Stimulated activated naive CD8-positive, alpha-beta T cell treated with anti-CD3 and anti-CD28 coated beads, Interleukin-15, amount 100 ng/mL, for 72 hours (primary cell): Measurements from ENCODE around the gene EMP2.

Source experiments
- ATAC-seq: fragments of 150-1000 bp; cut with Tn5 transposase; 2 replicates; pipeline ENCODE4 v1.10.0; 2021; ENCODE audit warnings: mild to moderate bottlenecking, moderate library complexity
- DNase-seq, 2 donors: peaks; one replicate each; pipeline ENCODE4 v3.0.0; 2021 to 2022
- H3K27ac Mint-ChIP-seq, 2 donors: one replicate each; pipeline ENCODE4 v1.8.0; 2022; ENCODE audit warnings: mild to moderate bottlenecking in 2 of 2, mixed read lengths in 2 of 2, moderate library complexity in 2 of 2
- H3K27me3 Mint-ChIP-seq: one replicate; pipeline ENCODE4 v1.8.0; 2022; ENCODE audit warnings: mixed read lengths
- H3K4me1 Mint-ChIP-seq: one replicate; pipeline ENCODE4 v1.8.0; 2022; ENCODE audit warnings: mild to moderate bottlenecking, mixed read lengths
- H3K4me3 Mint-ChIP-seq, 2 donors: one replicate each; pipeline ENCODE4 v1.8.0; 2022; ENCODE audit warnings: mild to moderate bottlenecking in 2 of 2, mixed read lengths in 2 of 2, moderate library complexity in 1 of 2
- H3K9me3 Mint-ChIP-seq, 2 donors: one replicate each; pipeline ENCODE4 v1.8.0; 2022; ENCODE audit warnings: mixed read lengths in 2 of 2

The EMP2 gene

GRCh38 chr16:10614685-10615084 lies 34.3 kb upstream of the EMP2 start:
- Mint-ChIP-seq H3K27ac (no peak overlapping the region), H3K4me1 (peaks cover 8% of the 10 kb centered on the region), H3K4me3 (no peak overlapping the region), H3K27me3 (peaks cover 38% of the 10 kb centered on the region), H3K9me3 (no peaks in the 10 kb centered on the region)
- DNase-seq, result no peak
- ATAC-seq, result no peak

- Mint-ChIP-seq H3K27ac (no peak overlapping the region), H3K4me3 (no peak overlapping the region), H3K4me1 (peaks cover under 1% of the 10 kb centered on the region), H3K27me3 (peaks cover 31% of the 10 kb centered on the region), H3K9me3 (no peaks in the 10 kb centered on the region)
- ATAC-seq (no peak), DNase-seq (no peak)
Measured at GRCh38 chr16:10613785-10614485, 33.5 kb upstream of the EMP2 start.

- no peak overlapping the region for H3K27ac Mint-ChIP-seq
- peaks cover 19% of the 10 kb centered on the region for H3K27me3 Mint-ChIP-seq
- DNase-seq (no peak), ATAC-seq (no peak)
- no peaks in the 10 kb centered on the region for H3K9me3 Mint-ChIP-seq
- H3K4me1 Mint-ChIP-seq, result no peaks in the 10 kb centered on the region
- no peak overlapping the region for H3K4me3 Mint-ChIP-seq
Measured at GRCh38 chr16:10612649-10613179, 32.3 kb upstream of the EMP2 start.

GRCh38 chr16:10611825-10612342 lies 31.5 kb upstream of the EMP2 start:
- Mint-ChIP-seq H3K27ac (peak overlapping the region in 1 of 2 donors; percentile 2), H3K4me1 (no peaks in the 10 kb centered on the region), H3K27me3 (peaks cover 17% of the 10 kb centered on the region), H3K4me3 (no peak overlapping the region), H3K9me3 (no peaks in the 10 kb centered on the region)
- no peak for ATAC-seq
- no peak for DNase-seq

- DNase-seq, result no peak
- H3K4me3 Mint-ChIP-seq, result no peak overlapping the region
- no peak for ATAC-seq
- H3K27me3 Mint-ChIP-seq, result peaks cover 27% of the 10 kb centered on the region
- H3K9me3 Mint-ChIP-seq, result no peaks in the 10 kb centered on the region
- H3K4me1 Mint-ChIP-seq, result no peaks in the 10 kb centered on the region
- H3K27ac Mint-ChIP-seq, result no peak overlapping the region
Measured at GRCh38 chr16:10610499-10611184, 30.2 kb upstream of the EMP2 start.

- Mint-ChIP-seq H3K27me3 (peaks cover 27% of the 10 kb centered on the region), H3K9me3 (no peaks in the 10 kb centered on the region), H3K4me3 (no peak overlapping the region), H3K4me1 (no peaks in the 10 kb centered on the region), H3K27ac (no peak overlapping the region)
- DNase-seq, result no peak
- ATAC-seq, result no peak
Measured at GRCh38 chr16:10609402-10609774, 29.0 kb upstream of the EMP2 start.

- Mint-ChIP-seq H3K27ac (no peak overlapping the region), H3K4me3 (no peak overlapping the region), H3K9me3 (no peaks in the 10 kb centered on the region), H3K27me3 (peaks cover 27% of the 10 kb centered on the region), H3K4me1 (no peaks in the 10 kb centered on the region)
- ATAC-seq, result no peak
- DNase-seq, result no peak
Measured at GRCh38 chr16:10608687-10609401, 28.4 kb upstream of the EMP2 start.

- Mint-ChIP-seq H3K27ac (no peak overlapping the region), H3K27me3 (peaks cover 23% of the 10 kb centered on the region), H3K9me3 (no peaks in the 10 kb centered on the region), H3K4me1 (no peaks in the 10 kb centered on the region), H3K4me3 (no peak overlapping the region)
- DNase-seq (no peak), ATAC-seq (no peak)
Measured at GRCh38 chr16:10607157-10607556, 26.8 kb upstream of the EMP2 start.

GRCh38 chr16:10606607-10607006 lies 26.2 kb upstream of the EMP2 start:
- Mint-ChIP-seq H3K4me3 (no peak overlapping the region), H3K27me3 (peaks cover 18% of the 10 kb centered on the region), H3K27ac (no peak overlapping the region), H3K9me3 (no peaks in the 10 kb centered on the region), H3K4me1 (no peaks in the 10 kb centered on the region)
- no peak for DNase-seq
- no peak for ATAC-seq

GRCh38 chr16:10605636-10606035 lies 25.2 kb upstream of the EMP2 start:
- DNase-seq (no peak), ATAC-seq (no peak)
- H3K4me3 Mint-ChIP-seq, result no peak overlapping the region
- no peaks in the 10 kb centered on the region for H3K4me1 Mint-ChIP-seq
- H3K9me3 Mint-ChIP-seq, result no peaks in the 10 kb centered on the region
- H3K27ac Mint-ChIP-seq, result no peak overlapping the region
- H3K27me3 Mint-ChIP-seq, result peaks cover 16% of the 10 kb centered on the region

- Mint-ChIP-seq H3K4me3 (no peak overlapping the region), H3K27me3 (peaks cover 17% of the 10 kb centered on the region), H3K9me3 (no peaks in the 10 kb centered on the region), H3K27ac (no peak overlapping the region), H3K4me1 (no peaks in the 10 kb centered on the region)
- ATAC-seq (no peak), DNase-seq (no peak)
Measured at GRCh38 chr16:10601444-10602408, 21.3 kb upstream of the EMP2 start.

GRCh38 chr16:10600782-10601443 lies 20.5 kb upstream of the EMP2 start:
- ATAC-seq, result peak; percentile 40
- no peak overlapping the region for H3K4me3 Mint-ChIP-seq
- H3K27ac Mint-ChIP-seq, result no peak overlapping the region
- no peak for DNase-seq
- no peaks in the 10 kb centered on the region for H3K9me3 Mint-ChIP-seq
- H3K27me3 Mint-ChIP-seq, result peaks cover 10% of the 10 kb centered on the region
- no peaks in the 10 kb centered on the region for H3K4me1 Mint-ChIP-seq

- ATAC-seq (no peak), DNase-seq (no peak)
- H3K4me3 Mint-ChIP-seq, result no peak overlapping the region
Measured at GRCh38 chr16:10599626-10600025, 19.2 kb upstream of the EMP2 start.

GRCh38 chr16:10598157-10598556 lies 17.8 kb upstream of the EMP2 start:
- H3K27me3 Mint-ChIP-seq, result peaks cover 10% of the 10 kb centered on the region
- no peak overlapping the region for H3K27ac Mint-ChIP-seq
- H3K4me1 Mint-ChIP-seq, result no peaks in the 10 kb centered on the region
- no peaks in the 10 kb centered on the region for H3K9me3 Mint-ChIP-seq
- ATAC-seq, result no peak
- no peak overlapping the region for H3K4me3 Mint-ChIP-seq
- no peak for DNase-seq

More at GRCh38 chr16:10599626-10600025, 19.2 kb upstream of the EMP2 start:
- Mint-ChIP-seq H3K27me3 (peaks cover 10% of the 10 kb centered on the region), H3K27ac (no peak overlapping the region), H3K9me3 (no peaks in the 10 kb centered on the region), H3K4me1 (no peaks in the 10 kb centered on the region)
